Measurements from ENCODE around the gene RAB3GAP1. TPM values are rescaled to one million over a fixed set of nuclear protein-coding genes. Genes with fewer than 3 reads are reported as not detected.

RAB3GAP1 gene
- total RNA-seq, 1 experiment from 2014 or later: 63.4 TPM

GRCh38 chr2:135005753-135006152 is 46.3 kb upstream of the RAB3GAP1 start:
- Mint-ChIP-seq H3K36me3 (ENCODE audit: insufficient read depth, unreplicated experiment) (peaks cover 6% of the 10 kb centered on the region), H3K4me1 (ENCODE audit: insufficient read depth, unreplicated experiment) (peaks cover 5% of the 10 kb centered on the region), H3K4me3 (ENCODE audit: unreplicated experiment) (no peak overlapping the region), H3K27ac (ENCODE audit: low read depth, unreplicated experiment) (no peak overlapping the region), H3K27me3 (ENCODE audit: insufficient read depth, unreplicated experiment) (peaks cover 25% of the 10 kb centered on the region), H3K9me3 (ENCODE audit: unreplicated experiment) (no peaks in the 10 kb centered on the region)
- no peak for DNase-seq (ENCODE audit: unreplicated experiment)
- intact Hi-C loops (cut with micrococcal nuclease): loop anchor here (2.0 to 10.0 kb wide), 4 partner anchors 159 to 793 kb away; partner anchors contain the start of genes R3HDM1 and ZRANB3
- CTCF ChIA-PET: interaction anchor here (0.6 to 7.9 kb wide), 13 partner anchors 9 to 850 kb away, joined by 3 to 106 read pairs (median 4); no protein-coding TSS in a partner anchor
- no peak for TF ChIP-seq CTCF (IDR thresholded peaks at IDR 0.05; ENCODE audit: unreplicated experiment)
- no TSS peak for BruUV-seq (replicated peaks)
- POLR2A ChIA-PET: interaction anchor here (0.9 kb wide), 1 partner anchor 547 kb away, joined by 3 read pairs; no protein-coding TSS in a partner anchor

- DNase-seq (ENCODE audit: unreplicated experiment): no peak
- intact Hi-C loops (cut with micrococcal nuclease): loop anchor here (10.0 kb wide), 1 partner anchor 465 kb away; no protein-coding TSS in a partner anchor
- CTCF ChIA-PET: interaction anchor here (0.6 to 2.4 kb wide), 4 partner anchors 106 to 700 kb away, joined by 3 to 12 read pairs (median 4); no protein-coding TSS in a partner anchor
- no TSS peak for BruUV-seq (replicated peaks)
- Mint-ChIP-seq H3K4me1 (ENCODE audit: insufficient read depth, unreplicated experiment) (peaks cover 3% of the 10 kb centered on the region), H3K27ac (ENCODE audit: low read depth, unreplicated experiment) (no peak overlapping the region), H3K36me3 (ENCODE audit: insufficient read depth, unreplicated experiment) (peaks cover 6% of the 10 kb centered on the region), H3K27me3 (ENCODE audit: insufficient read depth, unreplicated experiment) (peaks cover 28% of the 10 kb centered on the region), H3K4me3 (ENCODE audit: unreplicated experiment) (no peak overlapping the region), H3K9me3 (ENCODE audit: unreplicated experiment) (no peaks in the 10 kb centered on the region)
- POLR2A ChIA-PET: interaction anchor here (0.7 to 1.7 kb wide), 3 partner anchors 8 to 181 kb away, joined by 3 to 4 read pairs (median 3); partner anchors contain the start of gene RAB3GAP1
- no peak for TF ChIP-seq CTCF (IDR thresholded peaks at IDR 0.05; ENCODE audit: unreplicated experiment)
Measured at GRCh38 chr2:135009339-135009738, 42.8 kb upstream of the RAB3GAP1 start.

GRCh38 chr2:135010200-135010942 is 41.7 kb upstream of the RAB3GAP1 start:
- Mint-ChIP-seq H3K4me1 (ENCODE audit: insufficient read depth, unreplicated experiment) (no peaks in the 10 kb centered on the region), H3K27me3 (ENCODE audit: insufficient read depth, unreplicated experiment) (peaks cover 26% of the 10 kb centered on the region), H3K27ac (ENCODE audit: low read depth, unreplicated experiment) (no peak overlapping the region), H3K9me3 (ENCODE audit: unreplicated experiment) (no peaks in the 10 kb centered on the region), H3K36me3 (ENCODE audit: insufficient read depth, unreplicated experiment) (peaks cover 6% of the 10 kb centered on the region), H3K4me3 (ENCODE audit: unreplicated experiment) (no peak overlapping the region)
- no peak for DNase-seq (ENCODE audit: unreplicated experiment)
- POLR2A ChIA-PET: interaction anchor here (1.7 kb wide), 1 partner anchor 42 kb away, joined by 4 read pairs; the partner anchor contains the start of gene RAB3GAP1
- CTCF ChIA-PET: interaction anchor here (0.6 to 2.4 kb wide), 7 partner anchors 8 to 699 kb away, joined by 3 to 12 read pairs (median 4); no protein-coding TSS in a partner anchor
- intact Hi-C loops (cut with micrococcal nuclease): no loop called here
- no TSS peak for BruUV-seq (replicated peaks)
- TF ChIP-seq CTCF (IDR thresholded peaks at IDR 0.05; ENCODE audit: unreplicated experiment): no peak

GRCh38 chr2:135011633-135012032 is 40.5 kb upstream of the RAB3GAP1 start:
- Mint-ChIP-seq H3K27me3 (ENCODE audit: insufficient read depth, unreplicated experiment) (peaks cover 21% of the 10 kb centered on the region), H3K4me3 (ENCODE audit: unreplicated experiment) (no peak overlapping the region), H3K9me3 (ENCODE audit: unreplicated experiment) (no peaks in the 10 kb centered on the region), H3K36me3 (ENCODE audit: insufficient read depth, unreplicated experiment) (peaks cover 6% of the 10 kb centered on the region), H3K4me1 (ENCODE audit: insufficient read depth, unreplicated experiment) (no peaks in the 10 kb centered on the region), H3K27ac (ENCODE audit: low read depth, unreplicated experiment) (no peak overlapping the region)
- intact Hi-C loops (cut with micrococcal nuclease): no loop called here
- no TSS peak for BruUV-seq (replicated peaks)
- no peak for TF ChIP-seq CTCF (IDR thresholded peaks at IDR 0.05; ENCODE audit: unreplicated experiment)
- DNase-seq (ENCODE audit: unreplicated experiment): no peak
- CTCF ChIA-PET: interaction anchor here (2.4 kb wide), 1 partner anchor 698 kb away, joined by 12 read pairs; no protein-coding TSS in a partner anchor
- POLR2A ChIA-PET: no interaction called here
